Measurements from ENCODE around the gene AIF1.

AIF1 gene

DNA sequence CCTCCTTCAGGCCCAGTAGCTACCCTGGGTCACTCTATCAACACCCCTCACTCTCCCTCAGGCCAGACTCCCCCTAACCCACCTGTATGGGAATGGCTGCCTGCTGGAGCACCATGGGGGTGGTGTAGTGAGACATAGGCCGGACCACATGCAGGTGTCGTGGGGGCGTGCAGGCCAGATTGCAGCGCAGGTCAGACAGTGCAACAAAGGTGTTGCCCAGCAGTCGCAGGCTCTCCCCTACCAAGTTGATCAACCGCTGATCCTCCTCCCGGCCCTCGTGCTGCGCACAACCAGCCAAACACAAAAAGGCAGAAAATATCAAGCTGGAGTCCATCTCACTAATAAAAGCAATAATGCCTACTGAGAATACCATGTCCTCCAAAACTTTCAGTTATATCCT lies 30.3 kb downstream of the AIF1 start:
- TF ChIP-seq, protein P1, sequence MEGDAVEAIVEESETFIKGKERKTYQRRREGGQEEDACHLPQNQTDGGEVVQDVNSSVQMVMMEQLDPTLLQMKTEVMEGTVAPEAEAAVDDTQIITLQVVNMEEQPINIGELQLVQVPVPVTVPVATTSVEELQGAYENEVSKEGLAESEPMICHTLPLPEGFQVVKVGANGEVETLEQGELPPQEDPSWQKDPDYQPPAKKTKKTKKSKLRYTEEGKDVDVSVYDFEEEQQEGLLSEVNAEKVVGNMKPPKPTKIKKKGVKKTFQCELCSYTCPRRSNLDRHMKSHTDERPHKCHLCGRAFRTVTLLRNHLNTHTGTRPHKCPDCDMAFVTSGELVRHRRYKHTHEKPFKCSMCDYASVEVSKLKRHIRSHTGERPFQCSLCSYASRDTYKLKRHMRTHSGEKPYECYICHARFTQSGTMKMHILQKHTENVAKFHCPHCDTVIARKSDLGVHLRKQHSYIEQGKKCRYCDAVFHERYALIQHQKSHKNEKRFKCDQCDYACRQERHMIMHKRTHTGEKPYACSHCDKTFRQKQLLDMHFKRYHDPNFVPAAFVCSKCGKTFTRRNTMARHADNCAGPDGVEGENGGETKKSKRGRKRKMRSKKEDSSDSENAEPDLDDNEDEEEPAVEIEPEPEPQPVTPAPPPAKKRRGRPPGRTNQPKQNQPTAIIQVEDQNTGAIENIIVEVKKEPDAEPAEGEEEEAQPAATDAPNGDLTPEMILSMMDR (IDR thresholded peaks at IDR 0.05) = no peak

DNA sequence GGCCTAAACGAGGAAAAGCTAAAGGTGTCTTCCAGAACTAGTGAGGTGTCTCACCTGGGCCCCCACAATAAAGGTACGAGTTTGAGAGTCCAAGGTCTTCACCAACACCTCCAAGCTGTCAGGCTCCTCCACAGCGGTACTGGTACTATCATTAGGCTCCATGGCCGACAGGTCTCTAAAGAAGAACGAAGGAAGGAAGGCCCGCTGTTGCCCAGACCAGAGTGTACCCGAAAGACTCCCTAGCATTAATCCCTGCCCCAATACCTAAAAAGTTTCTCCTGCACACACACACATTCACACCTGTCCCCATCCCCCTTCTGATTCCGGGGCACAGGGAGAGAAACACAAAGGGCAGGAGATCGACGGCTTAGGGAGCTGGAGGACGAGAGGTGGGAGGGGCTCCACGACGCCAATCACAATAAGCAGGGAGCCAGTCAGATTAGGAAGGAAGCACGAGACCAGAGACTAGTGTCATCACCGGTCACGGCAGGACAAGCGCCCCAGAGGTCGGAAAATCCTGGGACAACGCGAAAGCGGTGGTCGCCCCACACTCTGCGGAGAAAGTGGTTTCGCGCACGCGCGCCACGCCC lies 36.7 kb downstream of the AIF1 start:
- TF ChIP-seq, protein P1 (IDR thresholded peaks at IDR 0.05) = no peak

DNA sequence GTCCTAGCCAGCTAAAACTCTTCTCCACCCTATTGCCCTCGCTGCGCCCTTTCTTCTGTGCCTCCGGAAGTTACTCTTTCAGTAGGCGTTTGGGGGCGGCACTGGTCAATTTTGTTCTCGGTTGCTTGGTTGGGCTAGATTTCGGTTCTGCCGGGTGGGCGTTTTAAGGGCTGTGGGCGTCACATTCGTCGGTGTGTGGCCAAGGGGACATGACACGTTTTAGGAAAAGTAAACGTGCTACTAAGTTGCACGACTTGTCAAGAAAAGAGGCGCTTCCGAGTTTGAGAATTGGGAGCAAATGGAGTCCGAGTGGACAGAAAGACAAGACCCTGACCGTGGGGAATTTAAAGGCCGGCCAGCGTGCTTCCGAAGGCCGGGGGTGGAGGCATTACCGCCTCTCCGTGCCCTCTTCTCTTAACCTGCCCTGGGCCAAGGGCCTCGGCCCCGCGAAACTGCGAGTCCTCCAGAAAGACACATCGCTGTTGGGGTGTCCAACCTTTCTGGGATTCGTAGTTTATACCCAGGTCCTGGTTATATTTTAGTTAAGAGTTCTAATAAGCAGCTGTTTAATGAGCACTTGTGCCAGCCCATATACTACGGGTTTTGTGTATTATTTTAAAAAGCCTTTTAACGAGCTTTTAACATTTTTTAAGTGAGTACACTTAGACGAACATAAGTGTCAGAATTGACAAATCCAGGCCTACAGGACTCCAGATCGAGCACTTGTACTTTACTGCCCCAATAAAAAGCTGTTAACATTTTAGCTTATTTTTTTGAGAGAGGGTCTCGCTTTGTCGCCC lies 38.1 kb downstream of the AIF1 start:
- TF ChIP-seq, protein P1 (IDR thresholded peaks at IDR 0.05) = no peak

DNA sequence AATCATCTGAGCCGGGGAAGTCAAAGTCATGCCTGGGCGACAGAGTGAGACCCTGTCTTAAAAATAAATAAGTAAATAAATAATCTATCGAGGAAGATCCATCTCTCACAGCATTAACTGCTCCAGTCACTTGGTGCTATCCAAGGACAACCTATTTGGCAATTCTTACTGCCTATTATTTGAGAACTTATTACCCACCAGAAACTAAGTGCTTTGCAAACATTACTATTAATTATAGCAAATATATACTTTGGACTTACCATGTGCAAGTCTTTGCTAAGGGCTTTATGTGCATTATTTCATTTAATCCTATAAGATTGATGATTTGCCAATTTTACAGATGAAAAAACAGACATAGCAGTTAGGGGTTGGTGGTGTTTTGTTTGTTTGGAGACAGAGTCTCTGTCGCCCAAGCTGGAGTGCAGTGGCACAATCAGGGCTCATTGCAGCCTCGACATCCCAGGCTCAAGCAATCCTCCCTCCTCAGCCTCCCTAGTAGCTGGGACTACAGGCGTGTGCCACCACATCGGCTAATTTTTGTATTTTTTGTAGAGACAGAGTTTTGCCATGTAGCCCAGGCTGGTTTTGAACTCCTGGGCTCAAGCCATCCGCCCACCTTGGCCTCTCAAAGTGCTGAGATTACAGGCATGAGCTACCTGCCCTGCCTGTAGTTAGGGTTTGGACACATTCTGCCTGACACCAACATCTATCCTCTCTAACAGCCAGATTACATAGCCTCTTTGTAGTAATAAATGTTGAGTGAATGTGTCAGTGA lies 39.7 kb downstream of the AIF1 start:
- TF ChIP-seq, protein P1 (IDR thresholded peaks at IDR 0.05) = no peak

DNA sequence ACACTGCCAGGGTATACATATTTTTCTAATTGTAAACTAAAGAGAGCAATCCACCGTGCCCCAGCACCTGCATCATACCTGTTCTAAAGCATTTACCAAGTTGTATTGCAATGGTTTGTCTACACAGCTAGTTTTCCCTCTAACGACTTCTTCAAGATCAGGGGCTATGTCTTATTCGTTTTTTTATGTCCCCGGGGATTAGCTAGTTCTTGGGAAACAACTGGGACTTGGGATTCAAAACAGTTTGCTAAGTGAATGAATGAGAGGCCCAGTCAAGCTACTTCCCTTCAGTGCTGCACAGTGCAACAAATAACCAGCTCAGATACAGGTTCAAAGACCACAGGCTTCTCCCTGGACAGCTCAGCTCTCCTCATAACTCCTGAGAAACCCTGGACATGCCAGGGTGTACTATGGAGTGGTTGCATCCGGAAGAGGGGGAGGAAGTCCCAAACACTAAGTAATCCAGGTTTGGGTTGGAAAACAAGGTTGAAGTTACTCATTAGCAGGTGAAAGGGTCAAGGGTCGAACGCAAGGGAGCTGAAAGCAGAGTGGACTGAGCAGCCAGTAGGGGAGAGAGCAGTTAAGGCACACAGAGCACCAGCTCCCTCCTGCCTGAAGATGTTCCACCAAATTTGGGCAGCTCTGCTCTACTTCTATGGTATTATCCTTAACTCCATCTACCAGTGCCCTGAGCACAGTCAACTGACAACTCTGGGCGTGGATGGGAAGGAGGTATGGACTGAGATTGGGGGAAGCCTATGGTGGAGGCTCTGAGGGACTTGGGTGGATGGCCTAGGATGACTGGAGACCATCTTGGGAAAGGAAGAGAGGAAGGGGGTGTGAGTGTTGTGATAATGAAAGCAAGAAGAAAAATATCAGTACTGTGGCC lies 40.6 kb downstream of the AIF1 start, which contains the start of gene APOM:
TSS of gene APOM (plus strand) at position 546 of the 889 bp plus-strand sequence. CDS start at position 619, 73 bp downstream.
- TF ChIP-seq, protein P1 (IDR thresholded peaks at IDR 0.05) = no peak

DNA sequence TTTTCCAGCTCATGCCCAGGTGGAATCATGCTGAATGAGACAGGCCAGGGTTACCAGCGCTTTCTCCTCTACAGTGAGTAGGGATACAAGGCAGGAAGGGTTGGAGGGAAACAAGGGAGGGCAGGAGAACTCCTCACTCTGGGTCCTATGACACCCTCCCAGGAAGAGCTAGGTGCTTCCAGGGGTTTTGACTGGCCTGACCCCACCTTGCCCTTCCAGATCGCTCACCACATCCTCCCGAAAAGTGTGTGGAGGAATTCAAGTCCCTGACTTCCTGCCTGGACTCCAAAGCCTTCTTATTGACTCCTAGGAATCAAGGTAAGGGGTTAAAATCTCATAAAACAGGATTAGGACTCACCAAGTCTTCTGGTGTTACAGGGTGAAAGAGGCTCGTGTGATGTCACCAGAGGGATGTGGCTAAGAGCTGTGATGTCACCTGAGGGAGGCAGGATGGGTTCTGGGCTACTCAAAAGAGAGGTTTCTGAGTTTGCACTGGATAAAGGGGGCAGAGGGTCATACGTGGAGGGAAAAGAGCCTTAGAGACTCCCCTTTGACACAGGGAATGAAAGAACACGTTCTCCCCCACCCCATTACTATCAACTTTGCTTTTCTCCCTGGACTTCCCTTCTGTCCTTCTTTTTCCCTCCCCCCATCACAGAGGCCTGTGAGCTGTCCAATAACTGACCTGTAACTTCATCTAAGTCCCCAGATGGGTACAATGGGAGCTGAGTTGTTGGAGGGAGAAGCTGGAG lies 42.5 kb downstream of the AIF1 start:
- TF ChIP-seq, protein P1 (IDR thresholded peaks at IDR 0.05) = no peak
